Neural progenitor cell (in vitro differentiated cells): ENCODE measurements around the gene NPM1. TPM values are rescaled to one million over a fixed set of nuclear protein-coding genes. Genes with fewer than 3 reads are reported as not detected.

Source experiments
- DNase-seq: peaks from one replicate; pipeline ENCODE4 v3.0.0-alpha.2; 2016; ENCODE audit warnings: low spot score
- H2AFZ ChIP-seq: fragments of 200-600 bp; sonication (generic); replicated peaks from 2 replicates; pipeline ENCODE4 v1.6.1; 2016; ENCODE audit warnings: antibody characterized with exemption
- H3F3A ChIP-seq: fragments of 200-600 bp; sonication (generic); 2 replicates; pipeline ENCODE4 v1.6.1; 2016; ENCODE audit warnings: antibody characterized with exemption, low read depth
- H3K27ac ChIP-seq: fragments of 200-600 bp; sonication (generic); 2 replicates; pipeline ENCODE4 v1.5.1; 2016; ENCODE audit warnings: mild to moderate bottlenecking
- H3K27me3 ChIP-seq: fragments of 200-600 bp; sonication (generic); 2 replicates; pipeline ENCODE4 v1.6.1; 2016; ENCODE audit warnings: mild to moderate bottlenecking, moderate library complexity
- H3K36me3 ChIP-seq: fragments of 200-600 bp; sonication (generic); 2 replicates; pipeline ENCODE4 v1.5.1; 2016
- H3K4me1 ChIP-seq: fragments of 200-600 bp; sonication (generic); 2 replicates; pipeline ENCODE4 v1.6.1; 2016; ENCODE audit warnings: mixed run types
- H3K4me2 ChIP-seq: fragments of 200-600 bp; sonication (generic); 2 replicates; pipeline ENCODE4 v1.6.1; 2016
- H3K4me3 ChIP-seq: fragments of 200-600 bp; sonication (generic); 2 replicates; pipeline ENCODE4 v1.5.1; 2016
- H3K79me2 ChIP-seq: fragments of 200-600 bp; sonication (generic); 2 replicates; pipeline ENCODE4 v1.6.1; 2016; ENCODE audit warnings: low read depth
- H3K9ac ChIP-seq: fragments of 200-600 bp; sonication (generic); 2 replicates; pipeline ENCODE4 v1.6.1; 2016
- H3K9me3 ChIP-seq: fragments of 200-600 bp; sonication (generic); 2 replicates; pipeline ENCODE4 v1.5.1; 2016; ENCODE audit warnings: low read depth
- H4K20me1 ChIP-seq: fragments of 200-600 bp; sonication (generic); 2 replicates; pipeline ENCODE4 v1.6.1; 2016; ENCODE audit warnings: low read depth
- H3K27ac Mint-ChIP-seq: 3 replicates; pipeline ENCODE4 v1.8.0; 2021; ENCODE audit warnings: mixed read lengths
- H3K27me3 Mint-ChIP-seq: 2 replicates; pipeline ENCODE4 v1.8.0; 2022; ENCODE audit warnings: low read depth, mild to moderate bottlenecking, inconsistent platforms, moderate library complexity, mixed read lengths; ENCODE audit not compliant: insufficient read depth
- H3K36me3 Mint-ChIP-seq: 3 replicates; pipeline ENCODE4 v1.8.0; 2021; ENCODE audit warnings: mixed read lengths
- H3K4me1 Mint-ChIP-seq: 3 replicates; pipeline ENCODE4 v1.8.0; 2021; ENCODE audit warnings: mixed read lengths
- H3K4me3 Mint-ChIP-seq: 3 replicates; pipeline ENCODE4 v1.8.0; 2021; ENCODE audit warnings: mild to moderate bottlenecking, moderate library complexity, mixed read lengths
- H3K9me3 Mint-ChIP-seq: 3 replicates; pipeline ENCODE4 v1.8.0; 2020; ENCODE audit warnings: mixed read lengths
- CTCF ChIP-seq: fragments of 200-600 bp; sonication (generic); IDR thresholded peaks from 2 replicates; pipeline ENCODE4 v1.5.1; 2017; ENCODE audit warnings: antibody characterized with exemption, mild to moderate bottlenecking
- EZH2 ChIP-seq: fragments of 200-600 bp; sonication (generic); IDR thresholded peaks from 2 replicates; pipeline ENCODE4 v1.6.1; 2017; ENCODE audit warnings: antibody characterized with exemption, mild to moderate bottlenecking, moderate library complexity
- EZH2phosphoT487 ChIP-seq: fragments of 200-600 bp; sonication (generic); IDR thresholded peaks from 2 replicates; pipeline ENCODE4 v1.6.1; 2017; ENCODE audit warnings: antibody characterized with exemption
- total RNA-seq: library from RNA; depleted of rRNA; stranded (reverse); fragments of >200 nt; gene quantifications from 2 replicates; pipeline ENCODE4 v1.2.3, GENCODE V29; 2015; ENCODE audit warnings: low replicate concordance

Gene NPM1
- total RNA-seq, 1 donor from 2014 or later, result 3,685 TPM

DNA sequence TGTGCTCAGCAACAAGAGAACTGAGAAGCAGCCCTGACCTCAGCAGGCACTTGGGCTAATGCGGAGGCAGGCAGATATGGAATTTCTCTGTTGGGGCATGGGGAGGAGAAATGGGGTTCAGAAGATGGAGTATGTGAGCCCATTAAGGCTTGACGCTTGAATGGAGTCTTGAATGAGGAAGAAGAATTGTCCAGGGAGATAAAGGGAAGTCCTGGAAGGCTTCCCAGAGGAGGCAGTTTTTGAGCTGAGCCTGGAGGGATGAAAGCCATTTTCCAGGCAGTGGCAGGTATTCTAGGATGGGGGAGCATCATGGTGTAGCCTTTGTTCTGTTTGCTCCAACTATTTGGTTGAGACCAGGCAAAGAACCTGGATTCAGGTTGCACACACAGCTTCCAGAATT lies 66.3 kb downstream of the NPM1 start:
- Histone ChIP-seq H2AFZ (no peak overlapping the region), H3K79me2 (no peaks in the 10 kb centered on the region), H3K36me3 (no peaks in the 10 kb centered on the region), H3K9ac (no peak overlapping the region), H3K4me3 (no peak overlapping the region), H3K4me2 (no peak overlapping the region), H4K20me1 (no peaks in the 10 kb centered on the region), H3K4me1 (peaks cover 12% of the 10 kb centered on the region), H3K9me3 (no peaks in the 10 kb centered on the region), H3F3A (peaks cover 15% of the 10 kb centered on the region), H3K27me3 (peaks cover 29% of the 10 kb centered on the region), H3K27ac (no peak overlapping the region)
- Mint-ChIP-seq H3K36me3 (peaks cover 8% of the 10 kb centered on the region), H3K9me3 (no peaks in the 10 kb centered on the region), H3K4me3 (no peak overlapping the region), H3K4me1 (peaks cover 49% of the 10 kb centered on the region), H3K27me3 (peaks cover 16% of the 10 kb centered on the region), H3K27ac (no peak overlapping the region)
- no peak for TF ChIP-seq CTCF
- TF ChIP-seq EZH2, result no peak
- no peak for TF ChIP-seq EZH2phosphoT487
- DNase-seq, result no peak

DNA sequence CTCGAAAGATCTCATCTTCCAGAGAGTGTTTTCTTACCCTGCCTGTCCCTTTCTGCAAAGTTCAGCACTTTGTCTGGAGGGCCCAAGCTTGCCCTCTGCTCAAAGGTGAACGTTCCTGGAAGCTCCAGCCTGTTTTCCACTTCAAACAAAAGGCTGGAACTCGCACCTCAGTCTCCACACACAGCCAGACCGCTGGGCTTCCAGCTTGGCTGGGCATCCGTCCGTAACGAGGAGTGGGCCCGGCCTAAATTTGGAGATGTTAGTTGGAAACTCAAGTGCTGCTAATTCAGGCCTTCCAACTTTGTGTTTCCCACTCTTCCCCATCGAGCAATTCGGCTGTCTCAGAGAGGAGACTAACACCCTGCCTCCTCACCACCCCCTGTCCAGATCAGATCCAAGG lies 66.9 kb downstream of the NPM1 start:
- Histone ChIP-seq H4K20me1 (no peaks in the 10 kb centered on the region), H3K4me2 (no peak overlapping the region), H3K27me3 (peaks cover 24% of the 10 kb centered on the region), H3K4me1 (peaks cover 12% of the 10 kb centered on the region), H3K79me2 (no peaks in the 10 kb centered on the region), H3K9ac (no peak overlapping the region), H3K36me3 (no peaks in the 10 kb centered on the region), H3F3A (peaks cover 15% of the 10 kb centered on the region), H3K27ac (no peak overlapping the region), H2AFZ (no peak overlapping the region), H3K9me3 (no peaks in the 10 kb centered on the region), H3K4me3 (no peak overlapping the region)
- H3K27ac Mint-ChIP-seq, result peak overlapping the region; percentile 22
- TF ChIP-seq EZH2phosphoT487 (no peak), CTCF (no peak), EZH2 (no peak)
- no peak for DNase-seq
- peaks cover 8% of the 10 kb centered on the region for H3K36me3 Mint-ChIP-seq
- no peak overlapping the region for H3K4me3 Mint-ChIP-seq
- peaks cover 44% of the 10 kb centered on the region for H3K4me1 Mint-ChIP-seq
- peaks cover 15% of the 10 kb centered on the region for H3K27me3 Mint-ChIP-seq
- no peaks in the 10 kb centered on the region for H3K9me3 Mint-ChIP-seq

GRCh38 chr5:171455522-171455921 lies 67.9 kb downstream of the NPM1 start:
- H4K20me1 ChIP-seq, result no peaks in the 10 kb centered on the region
- no peaks in the 10 kb centered on the region for H3K79me2 ChIP-seq
- no peak for DNase-seq
- peaks cover 9% of the 10 kb centered on the region for H3F3A ChIP-seq
- H3K27ac ChIP-seq, result no peak overlapping the region
- H3K9me3 Mint-ChIP-seq, result no peaks in the 10 kb centered on the region
- TF ChIP-seq EZH2phosphoT487 (no peak), CTCF (no peak), EZH2 (no peak)
- no peak overlapping the region for H3K9ac ChIP-seq
- H3K27ac Mint-ChIP-seq, result no peak overlapping the region
- H3K4me3 ChIP-seq, result no peak overlapping the region
- H3K36me3 ChIP-seq, result no peaks in the 10 kb centered on the region
- H3K4me1 ChIP-seq, result peaks cover 5% of the 10 kb centered on the region
- H3K4me1 Mint-ChIP-seq, result peaks cover 35% of the 10 kb centered on the region
- H3K4me2 ChIP-seq, result no peak overlapping the region
- no peak overlapping the region for H3K4me3 Mint-ChIP-seq
- H2AFZ ChIP-seq, result no peak overlapping the region
- H3K9me3 ChIP-seq, result no peaks in the 10 kb centered on the region
- peaks cover 8% of the 10 kb centered on the region for H3K36me3 Mint-ChIP-seq
- peaks cover 16% of the 10 kb centered on the region for H3K27me3 ChIP-seq
- H3K27me3 Mint-ChIP-seq, result peaks cover 15% of the 10 kb centered on the region
